OCI-LY3 (cell line): Measurements from ENCODE around the gene COL4A2.

ENCODE experiments used
- H2AFZ ChIP-seq: fragments of 200-600, 300-600 bp; shearing (Covaris generic); 2 replicates; pipeline ENCODE4 v1.6.0; 2014; ENCODE audit warnings: antibody characterized with exemption, low read depth, low read length
- H3K27ac ChIP-seq: fragments of 200-600, 300-600 bp; sonication (generic); 2 replicates; pipeline ENCODE4 v1.5.1; 2014; ENCODE audit warnings: mild to moderate bottlenecking, low read length, moderate library complexity, mixed read lengths
- H3K27me3 ChIP-seq: fragments of 200-600, 300-600 bp; sonication (generic); 2 replicates; pipeline ENCODE4 v1.6.1; 2014; ENCODE audit warnings: low read depth, low read length, mixed read lengths
- H3K36me3 ChIP-seq: fragments of 200-600, 300-600 bp; sonication (generic); replicated peaks from 2 replicates; pipeline ENCODE3; 2014; ENCODE audit warnings: low read depth, low read length, mixed read lengths
- H3K4me1 ChIP-seq: fragments of 300-600, 200-600 bp; sonication (generic); 2 replicates; pipeline ENCODE4 v1.6.1; 2014; ENCODE audit warnings: low read length, mixed read lengths
- H3K4me2 ChIP-seq: fragments of 200-600, 300-600 bp; sonication (generic); 2 replicates; pipeline ENCODE4 v1.6.1; 2014; ENCODE audit warnings: low read length, mixed read lengths
- H3K4me3 ChIP-seq: fragments of 300-600, 200-600 bp; sonication (generic); 2 replicates; pipeline ENCODE4 v1.5.1; 2014; ENCODE audit warnings: antibody characterized with exemption, mild to moderate bottlenecking, low read length, moderate library complexity
- H3K79me2 ChIP-seq: fragments of 300-600, 200-600 bp; shearing (Covaris generic); 2 replicates; pipeline ENCODE4 v1.6.1; 2014; ENCODE audit warnings: mild to moderate bottlenecking, low read length, mixed read lengths
- H3K9ac ChIP-seq: fragments of 300-600, 200-600 bp; shearing (Covaris generic); 2 replicates; pipeline ENCODE4 v1.6.0; 2014; ENCODE audit warnings: mild to moderate bottlenecking, low read length, moderate library complexity
- H3K9me3 ChIP-seq: fragments of 200-600, 300-600 bp; shearing (Covaris generic); 2 replicates; pipeline ENCODE4 v1.6.1; 2014; ENCODE audit warnings: low read length, mixed read lengths; ENCODE audit not compliant: insufficient read depth
- H4K20me1 ChIP-seq: fragments of 200-600, 300-600 bp; sonication (generic); 2 replicates; pipeline ENCODE4 v1.6.1; 2016; ENCODE audit warnings: low read length, mixed read lengths; ENCODE audit not compliant: insufficient read depth
- CTCF ChIP-seq: fragments of 200-600, 300-600 bp; sonication (generic); IDR thresholded peaks from 2 replicates; pipeline ENCODE4 v1.5.1; 2014; ENCODE audit warnings: antibody characterized with exemption, low read length, low read depth
- EZH2phosphoT487 ChIP-seq: fragments of 200-600 bp; shearing (Covaris generic); IDR thresholded peaks from 2 replicates; pipeline ENCODE4 v1.6.1; 2018; ENCODE audit warnings: antibody characterized with exemption, mixed run types, low read depth

Gene COL4A2

GRCh38 chr13:110533771-110534670 lies 226.9 kb downstream of the COL4A2 start:
- H3K36me3 ChIP-seq = no peaks in the 10 kb centered on the region
- no peaks in the 10 kb centered on the region for H4K20me1 ChIP-seq
- H3K27me3 ChIP-seq = peaks cover 3% of the 10 kb centered on the region; the same call in 1 of the 2 replicates
- H3K27ac ChIP-seq = no peak overlapping the region
- no peak overlapping the region for H3K4me3 ChIP-seq
- no peaks in the 10 kb centered on the region for H3K79me2 ChIP-seq
- no peak for TF ChIP-seq EZH2phosphoT487
- no peak for TF ChIP-seq CTCF
- H3K4me1 ChIP-seq = peaks cover 3% of the 10 kb centered on the region; the same call in 1 of the 2 replicates
- no peaks in the 10 kb centered on the region; the same call in 1 of the 2 replicates for H3K9me3 ChIP-seq
- H3K4me2 ChIP-seq = no peak overlapping the region
- H3K9ac ChIP-seq = no peak overlapping the region
- no peak overlapping the region for H2AFZ ChIP-seq

- H2AFZ ChIP-seq = no peak overlapping the region
- no peaks in the 10 kb centered on the region for H3K36me3 ChIP-seq
- H3K4me2 ChIP-seq = no peak overlapping the region
- H3K27ac ChIP-seq = no peak overlapping the region
- peaks cover 3% of the 10 kb centered on the region; the same call in 1 of the 2 replicates for H3K4me1 ChIP-seq
- TF ChIP-seq EZH2phosphoT487 (no peak), CTCF (no peak)
- peaks cover 3% of the 10 kb centered on the region; the same call in 1 of the 2 replicates for H3K27me3 ChIP-seq
- H3K4me3 ChIP-seq = no peak overlapping the region
- H3K9me3 ChIP-seq = no peaks in the 10 kb centered on the region; the same call in 1 of the 2 replicates
- H4K20me1 ChIP-seq = no peaks in the 10 kb centered on the region
- no peak overlapping the region for H3K9ac ChIP-seq
- H3K79me2 ChIP-seq = no peaks in the 10 kb centered on the region
Observed at GRCh38 chr13:110535526-110535925, 228.4 kb downstream of the COL4A2 start.

DNA sequence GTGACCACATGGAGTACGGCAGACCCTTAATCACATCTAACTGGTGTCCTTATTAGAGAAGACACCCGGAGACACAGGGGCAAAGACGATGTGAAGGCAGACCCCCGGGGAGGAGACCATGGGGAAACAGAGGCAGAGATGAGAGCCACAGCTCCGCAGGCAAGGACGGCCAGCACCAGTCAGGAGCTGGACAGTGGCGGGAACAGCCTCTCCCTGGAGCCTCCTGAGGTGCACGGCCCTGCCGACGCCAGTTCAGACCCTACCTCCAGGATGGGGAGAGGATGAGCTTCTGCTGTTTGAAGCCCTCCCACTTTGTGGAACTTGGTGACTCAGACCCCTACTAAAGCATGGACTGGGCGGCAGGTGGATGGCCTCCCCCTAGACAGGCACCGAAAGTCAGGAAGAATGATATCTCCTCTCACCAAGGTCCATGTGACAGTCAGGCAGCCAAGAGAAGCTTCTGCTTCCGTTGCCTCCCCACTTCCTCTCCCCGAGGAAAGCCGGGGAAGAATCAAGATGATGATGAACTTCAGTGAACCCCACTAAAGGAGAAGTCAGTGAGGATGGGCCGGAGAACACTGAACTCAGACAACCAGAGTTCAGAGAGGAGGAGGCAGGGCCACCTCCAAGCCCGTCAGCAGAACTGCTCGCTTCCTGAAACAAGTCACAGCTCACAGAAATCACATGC lies 229.1 kb downstream of the COL4A2 start:
- Histone ChIP-seq H3K27ac (no peak overlapping the region), H2AFZ (peak overlapping the region; percentile 47; the same call in 1 of the 2 replicates), H3K27me3 (peaks cover 3% of the 10 kb centered on the region; the same call in 1 of the 2 replicates), H3K9ac (no peak overlapping the region), H4K20me1 (no peaks in the 10 kb centered on the region), H3K79me2 (no peaks in the 10 kb centered on the region), H3K4me1 (peaks cover 3% of the 10 kb centered on the region; the same call in 1 of the 2 replicates), H3K9me3 (no peaks in the 10 kb centered on the region), H3K36me3 (no peaks in the 10 kb centered on the region), H3K4me3 (no peak overlapping the region), H3K4me2 (peak overlapping the region; percentile 27; the same call in 1 of the 2 replicates)
- TF ChIP-seq CTCF = no peak

GRCh38 chr13:110538632-110539031 lies 231.5 kb downstream of the COL4A2 start:
- Histone ChIP-seq H4K20me1 (no peaks in the 10 kb centered on the region), H3K4me2 (no peak overlapping the region), H3K4me1 (peaks cover 3% of the 10 kb centered on the region; the same call in 1 of the 2 replicates), H2AFZ (no peak overlapping the region), H3K9me3 (no peaks in the 10 kb centered on the region), H3K9ac (no peak overlapping the region), H3K36me3 (no peaks in the 10 kb centered on the region), H3K27me3 (peaks cover 10% of the 10 kb centered on the region), H3K4me3 (no peak overlapping the region), H3K79me2 (no peaks in the 10 kb centered on the region), H3K27ac (no peak overlapping the region)
- TF ChIP-seq CTCF = no peak
- no peak for TF ChIP-seq EZH2phosphoT487
